Fibroblast of lung (primary cell): ENCODE results near the gene SLC18B1. TPM values are rescaled to one million over a fixed set of nuclear protein-coding genes. Genes with fewer than 3 reads are reported as not detected.

Source experiments
- DNase-seq, 2 donors: peaks; one replicate each; pipeline versions ENCODE4 v3.0.0 to v3.0.0-alpha.2; 2010; ENCODE audit warnings: low read depth in 2 of 2
- H2AFZ ChIP-seq: 2 replicates; pipeline ENCODE4 v1.5.1; 2012; ENCODE audit warnings: low read length, control low read depth, inconsistent platforms
- H3K27ac ChIP-seq: 2 replicates; pipeline ENCODE4 v1.5.1; 2011; ENCODE audit warnings: low read length, control low read depth; ENCODE audit not compliant: insufficient read depth
- H3K27me3 ChIP-seq: 2 replicates; pipeline ENCODE4 v1.5.1; 2011; ENCODE audit warnings: mild to moderate bottlenecking, low read length; ENCODE audit not compliant: control insufficient read depth, insufficient read depth
- H3K36me3 ChIP-seq: 2 replicates; pipeline ENCODE4 v1.5.1; 2011; ENCODE audit warnings: low read length; ENCODE audit not compliant: control insufficient read depth, insufficient read depth
- H3K4me1 ChIP-seq: 2 replicates; pipeline ENCODE4 v1.5.1; 2011; ENCODE audit warnings: low read length; ENCODE audit not compliant: control insufficient read depth, insufficient read depth; ENCODE audit errors: extremely low read depth
- H3K4me2 ChIP-seq: 2 replicates; pipeline ENCODE4 v1.5.1; 2011; ENCODE audit warnings: low read length, control low read depth; ENCODE audit not compliant: insufficient read depth; ENCODE audit errors: extremely low read depth
- H3K4me3 ChIP-seq, 4 experiments: fragments of 200-600 bp in 1 of 4; sonication (generic) in 1 of 4; replicated peaks in 1 of 4; 2 replicates each; pipeline ENCODE4 v1.5.1; 2011 to 2016; ENCODE audit warnings: low read length in 4 of 4, low read depth in 3 of 4, mild to moderate bottlenecking in 3 of 4, control low read depth in 2 of 4, inconsistent platforms in 1 of 4, mixed read lengths in 1 of 4; ENCODE audit not compliant: insufficient read depth in 1 of 4; ENCODE audit errors: control extremely low read depth in 1 of 4
- H3K79me2 ChIP-seq: 2 replicates; pipeline ENCODE4 v1.5.1; 2012; ENCODE audit warnings: mild to moderate bottlenecking, low read length, inconsistent platforms; ENCODE audit not compliant: control insufficient read depth, insufficient read depth
- H3K9ac ChIP-seq: 2 replicates; pipeline ENCODE4 v1.5.1; 2011; ENCODE audit warnings: mild to moderate bottlenecking, low read length, control low read depth; ENCODE audit not compliant: insufficient read depth
- H3K9me3 ChIP-seq: 2 replicates; pipeline ENCODE4 v1.5.1; 2012; ENCODE audit warnings: low read depth, low read length; ENCODE audit not compliant: control insufficient read depth, insufficient read depth
- H4K20me1 ChIP-seq: 2 replicates; pipeline ENCODE4 v1.5.1; 2011; ENCODE audit warnings: low read length; ENCODE audit not compliant: control insufficient read depth, insufficient read depth; ENCODE audit errors: extremely low read depth
- EZH2 ChIP-seq: IDR thresholded peaks from 2 replicates; pipeline ENCODE4 v1.5.1; 2012; ENCODE audit warnings: low read length, control low read depth, mild to moderate bottlenecking; ENCODE audit errors: missing control alignments
- polyA plus RNA-seq, 2 donors: library from polyadenylated mRNA; depleted of rRNA in 1 of 2; stranded (reverse) in 1 of 2; unstranded in 1 of 2; fragments of >200 nt; gene quantifications; 2 replicates each; pipeline ENCODE4 v1.2.1, GENCODE V29; 2011 to 2012; ENCODE audit warnings: missing spikeins in 1 of 2
- total RNA-seq: library from RNA; depleted of rRNA; stranded (reverse); fragments of >200 nt; gene quantifications from 2 replicates; pipeline ENCODE4 v1.2.1, GENCODE V29; 2014
- TF ChIP-seq, protein P1 (sequence below), 2 donors: IDR thresholded peaks in 1 of 2; conservative IDR thresholded peaks in 1 of 2; 1 replicate in 1 of 2; 2 replicates in 1 of 2; pipeline ENCODE4 v1.5.1; 2011 to 2012; ENCODE audit warnings: low read length in 2 of 2, control low read depth in 1 of 2, inconsistent platforms in 1 of 2, low read depth in 1 of 2, mild to moderate bottlenecking in 1 of 2

SLC18B1 gene
- total and polyA plus RNA-seq, 2 donors (not counting 1 experiment from before 2014, with no cell fraction given), result 4.9 to 8.1 TPM

DNA sequence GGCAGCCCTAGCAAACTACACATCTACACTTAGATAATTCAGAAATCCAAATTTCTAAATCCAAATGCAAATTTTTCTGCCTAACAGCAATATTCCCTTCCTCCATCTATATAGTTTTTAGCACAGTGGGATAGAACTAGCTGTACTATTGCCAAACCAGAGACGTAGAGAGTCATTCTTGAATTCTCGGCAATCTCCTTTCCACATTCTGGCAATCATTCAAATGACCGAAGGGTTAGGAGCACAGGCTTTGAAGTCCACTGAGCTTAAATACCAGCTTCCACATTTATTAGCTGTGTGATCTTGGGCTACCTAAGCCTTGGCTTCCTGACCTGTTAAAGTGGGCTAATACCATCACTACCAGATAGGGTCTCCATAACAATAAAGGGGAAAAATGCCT is 12.8 kb upstream of the SLC18B1 start:
- H3K4me1 ChIP-seq, result peaks cover 5% of the 10 kb centered on the region
- no peak overlapping the region for H2AFZ ChIP-seq
- H3K9ac ChIP-seq, result no peak overlapping the region
- no peaks in the 10 kb centered on the region for H3K9me3 ChIP-seq
- H3K36me3 ChIP-seq, result peaks cover 5% of the 10 kb centered on the region
- H3K4me3 ChIP-seq, result no peak overlapping the region
- no peak overlapping the region for H3K4me2 ChIP-seq
- peaks cover 19% of the 10 kb centered on the region for H3K79me2 ChIP-seq
- H3K27ac ChIP-seq, result no peak overlapping the region
- H3K27me3 ChIP-seq, result peaks cover 5% of the 10 kb centered on the region
- H4K20me1 ChIP-seq, result no peaks in the 10 kb centered on the region
- DNase-seq, result peak; percentile 54 to 80
- TF ChIP-seq, protein P1, sequence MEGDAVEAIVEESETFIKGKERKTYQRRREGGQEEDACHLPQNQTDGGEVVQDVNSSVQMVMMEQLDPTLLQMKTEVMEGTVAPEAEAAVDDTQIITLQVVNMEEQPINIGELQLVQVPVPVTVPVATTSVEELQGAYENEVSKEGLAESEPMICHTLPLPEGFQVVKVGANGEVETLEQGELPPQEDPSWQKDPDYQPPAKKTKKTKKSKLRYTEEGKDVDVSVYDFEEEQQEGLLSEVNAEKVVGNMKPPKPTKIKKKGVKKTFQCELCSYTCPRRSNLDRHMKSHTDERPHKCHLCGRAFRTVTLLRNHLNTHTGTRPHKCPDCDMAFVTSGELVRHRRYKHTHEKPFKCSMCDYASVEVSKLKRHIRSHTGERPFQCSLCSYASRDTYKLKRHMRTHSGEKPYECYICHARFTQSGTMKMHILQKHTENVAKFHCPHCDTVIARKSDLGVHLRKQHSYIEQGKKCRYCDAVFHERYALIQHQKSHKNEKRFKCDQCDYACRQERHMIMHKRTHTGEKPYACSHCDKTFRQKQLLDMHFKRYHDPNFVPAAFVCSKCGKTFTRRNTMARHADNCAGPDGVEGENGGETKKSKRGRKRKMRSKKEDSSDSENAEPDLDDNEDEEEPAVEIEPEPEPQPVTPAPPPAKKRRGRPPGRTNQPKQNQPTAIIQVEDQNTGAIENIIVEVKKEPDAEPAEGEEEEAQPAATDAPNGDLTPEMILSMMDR (conservative IDR thresholded peaks at IDR 0.05 in 1 of 2, IDR thresholded peaks at IDR 0.05 in 1 of 2; ENCODE audit: low read depth in 1 of 2, low read length in 2 of 2), result no peak
- no peak for TF ChIP-seq EZH2

DNA sequence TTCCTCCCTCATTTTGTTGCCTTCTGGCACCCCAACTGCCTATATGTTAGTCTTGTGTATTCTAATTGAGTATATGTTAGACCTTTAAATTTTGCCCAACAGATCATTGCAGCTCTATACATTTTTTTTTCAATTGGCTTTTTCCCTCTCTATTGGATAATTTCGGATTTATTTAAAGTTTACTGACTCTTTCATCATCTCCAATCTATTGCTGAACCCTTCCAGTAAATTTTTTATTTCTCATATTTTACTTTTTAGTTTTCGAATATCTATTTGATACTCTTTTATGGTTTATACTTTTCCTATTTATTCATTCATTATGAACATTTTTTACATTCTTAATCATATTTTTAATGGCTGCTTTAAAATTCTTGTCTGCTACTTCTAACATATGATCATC is 7.1 kb upstream of the SLC18B1 start:
- Histone ChIP-seq H3K4me3 (no peak overlapping the region), H3K9ac (no peak overlapping the region), H3K4me2 (no peak overlapping the region), H3K27me3 (peaks cover 5% of the 10 kb centered on the region), H3K79me2 (no peaks in the 10 kb centered on the region), H3K27ac (no peak overlapping the region), H3K4me1 (no peaks in the 10 kb centered on the region), H3K9me3 (no peaks in the 10 kb centered on the region), H4K20me1 (no peaks in the 10 kb centered on the region), H2AFZ (no peak overlapping the region), H3K36me3 (no peaks in the 10 kb centered on the region)
- DNase-seq, result no peak
- no peak for TF ChIP-seq EZH2
- TF ChIP-seq, protein P1 (conservative IDR thresholded peaks at IDR 0.05 in 1 of 2, IDR thresholded peaks at IDR 0.05 in 1 of 2; ENCODE audit: low read depth in 1 of 2, low read length in 2 of 2), result no peak

DNA sequence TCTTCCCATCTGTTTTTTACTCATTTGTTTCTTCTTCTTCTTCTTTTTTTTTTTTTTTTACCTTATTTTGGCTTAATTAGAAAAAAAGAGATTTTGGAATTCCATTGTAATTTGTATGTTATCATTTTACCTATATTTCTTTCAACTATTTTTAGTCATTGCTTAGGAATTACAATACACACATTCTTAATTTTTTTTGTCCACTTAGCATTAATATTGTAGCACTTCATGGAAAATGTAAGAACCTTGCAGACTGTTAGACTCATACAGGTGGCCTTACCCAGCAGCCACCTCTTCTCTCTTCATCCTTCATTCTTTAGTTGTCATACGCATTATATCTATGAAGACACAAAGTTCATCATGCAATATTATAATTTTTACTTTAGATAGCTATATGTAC is 5.8 kb upstream of the SLC18B1 start:
- Histone ChIP-seq H4K20me1 (no peaks in the 10 kb centered on the region), H3K4me1 (no peaks in the 10 kb centered on the region), H3K27ac (no peak overlapping the region), H3K9me3 (no peaks in the 10 kb centered on the region), H3K4me3 (no peak overlapping the region), H3K27me3 (peaks cover 5% of the 10 kb centered on the region), H3K4me2 (no peak overlapping the region), H3K9ac (no peak overlapping the region), H2AFZ (no peak overlapping the region), H3K79me2 (no peaks in the 10 kb centered on the region), H3K36me3 (no peaks in the 10 kb centered on the region)
- TF ChIP-seq EZH2, result no peak
- TF ChIP-seq, protein P1 (conservative IDR thresholded peaks at IDR 0.05 in 1 of 2, IDR thresholded peaks at IDR 0.05 in 1 of 2; ENCODE audit: low read depth in 1 of 2, low read length in 2 of 2), result no peak
- no peak for DNase-seq
